SK-N-MC (cell line): ENCODE data around the gene TNFSF15.

Source experiments
- DNase-seq: peaks from one replicate; pipeline ENCODE4 v3.0.0-alpha.2; 2011; ENCODE audit warnings: low read depth, low spot score
- H3K27ac ChIP-seq: fragments of 200-600 bp; sonication (generic); 2 replicates; pipeline ENCODE4 v1.5.1; 2016; ENCODE audit warnings: mixed run types
- H3K36me3 ChIP-seq: fragments of 200-600 bp; sonication (generic); 2 replicates; pipeline ENCODE4 v1.6.1; 2017; ENCODE audit warnings: antibody characterized with exemption, low read length, mixed read lengths; ENCODE audit not compliant: insufficient read depth
- H3K4me3 ChIP-seq: fragments of 200-600 bp; sonication (generic); 2 replicates; pipeline ENCODE4 v1.5.1; 2016
- H3K9ac ChIP-seq: fragments of 200-600 bp; sonication (generic); 2 replicates; pipeline ENCODE4 v1.8.0; 2017; ENCODE audit warnings: mixed run types, mixed read lengths; ENCODE audit not compliant: insufficient read length
- H3K9me3 ChIP-seq: fragments of 200-600 bp; sonication (generic); 2 replicates; pipeline ENCODE4 v1.6.1; 2017; ENCODE audit warnings: low read depth, mild to moderate bottlenecking, antibody characterized with exemption, low read length, moderate library complexity, mixed read lengths
- EZH2 ChIP-seq: fragments of 200-600 bp; sonication (generic); IDR thresholded peaks from one replicate; pipeline ENCODE4 v1.6.1; 2017; ENCODE audit warnings: antibody characterized with exemption
- FOXP2 ChIP-seq: optimal IDR thresholded peaks from 2 replicates; pipeline ENCODE3; 2011; ENCODE audit warnings: mild to moderate bottlenecking, moderate library complexity; ENCODE audit not compliant: insufficient read depth; ENCODE audit errors: extremely low read length, control extremely low read depth
- POLR2AphosphoS5 ChIP-seq: IDR thresholded peaks from 2 replicates; pipeline ENCODE4 v1.6.1; 2012; ENCODE audit warnings: mild to moderate bottlenecking, low read depth, low read length, borderline replicate concordance

The TNFSF15 gene

GRCh38 chr9:114787781-114788498, 17.9 kb downstream of the TNFSF15 start:
- DNase-seq, result no peak
- H3K27ac ChIP-seq, result no peak overlapping the region

GRCh38 chr9:114787214-114787613, 18.6 kb downstream of the TNFSF15 start:
- TF ChIP-seq EZH2, result no peak
- no peak for TF ChIP-seq POLR2AphosphoS5
- TF ChIP-seq FOXP2, result no peak
- Histone ChIP-seq H3K27ac (no peak overlapping the region), H3K9ac (no peak overlapping the region), H3K36me3 (no peaks in the 10 kb centered on the region), H3K4me3 (no peak overlapping the region), H3K9me3 (no peaks in the 10 kb centered on the region)
- DNase-seq, result no peak

More at GRCh38 chr9:114787781-114788498, 17.9 kb downstream of the TNFSF15 start:
- no peak for TF ChIP-seq POLR2AphosphoS5
- TF ChIP-seq FOXP2, result no peak
- no peak for TF ChIP-seq EZH2
- Histone ChIP-seq H3K9me3 (no peaks in the 10 kb centered on the region), H3K36me3 (no peaks in the 10 kb centered on the region), H3K9ac (no peak overlapping the region), H3K4me3 (no peak overlapping the region)

- TF ChIP-seq FOXP2 (no peak), EZH2 (no peak), POLR2AphosphoS5 (no peak)
- no peak for DNase-seq
- no peak overlapping the region for H3K27ac ChIP-seq
- no peak overlapping the region for H3K4me3 ChIP-seq
- no peak overlapping the region for H3K9ac ChIP-seq
- H3K9me3 ChIP-seq, result no peaks in the 10 kb centered on the region
- no peaks in the 10 kb centered on the region for H3K36me3 ChIP-seq
Observed at GRCh38 chr9:114785866-114786650, 19.8 kb downstream of the TNFSF15 start.

- Histone ChIP-seq H3K9ac (no peak overlapping the region), H3K27ac (no peak overlapping the region), H3K4me3 (no peak overlapping the region), H3K9me3 (no peaks in the 10 kb centered on the region), H3K36me3 (no peaks in the 10 kb centered on the region)
- DNase-seq, result no peak
- TF ChIP-seq EZH2 (no peak), POLR2AphosphoS5 (no peak), FOXP2 (no peak)
Observed at GRCh38 chr9:114784721-114785279, 21.0 kb downstream of the TNFSF15 start.

- H3K27ac ChIP-seq, result no peak overlapping the region
- no peaks in the 10 kb centered on the region for H3K36me3 ChIP-seq
- no peak for DNase-seq
- no peaks in the 10 kb centered on the region for H3K9me3 ChIP-seq
- no peak overlapping the region for H3K9ac ChIP-seq
- TF ChIP-seq EZH2 (no peak), POLR2AphosphoS5 (no peak), FOXP2 (no peak)
- H3K4me3 ChIP-seq, result no peak overlapping the region
Observed at GRCh38 chr9:114782586-114782985, 23.3 kb downstream of the TNFSF15 start.

- Histone ChIP-seq H3K9ac (no peak overlapping the region), H3K9me3 (no peaks in the 10 kb centered on the region), H3K4me3 (no peak overlapping the region), H3K36me3 (no peaks in the 10 kb centered on the region), H3K27ac (no peak overlapping the region)
- DNase-seq, result no peak
- TF ChIP-seq FOXP2 (no peak), POLR2AphosphoS5 (no peak), EZH2 (no peak)
Observed at GRCh38 chr9:114779352-114779845, 26.4 kb downstream of the TNFSF15 start.

GRCh38 chr9:114777821-114778609, 27.8 kb downstream of the TNFSF15 start:
- no peak overlapping the region for H3K27ac ChIP-seq

More at GRCh38 chr9:114777821-114778609, 27.8 kb downstream of the TNFSF15 start:
- TF ChIP-seq POLR2AphosphoS5, result no peak
- TF ChIP-seq EZH2, result no peak
- TF ChIP-seq FOXP2, result no peak
- Histone ChIP-seq H3K36me3 (no peaks in the 10 kb centered on the region), H3K9me3 (no peaks in the 10 kb centered on the region), H3K9ac (no peak overlapping the region), H3K4me3 (no peak overlapping the region)
- DNase-seq, result no peak
